Testis (tissue), 3 donors: ENCODE measurements around the gene RDH11. TPM values are rescaled to one million over a fixed set of nuclear protein-coding genes. Genes with fewer than 3 reads are reported as not detected.

Experiments
- DNase-seq: peaks from one replicate; pipeline ENCODE4 v3.0.0-alpha.2; 2019
- H3K27ac ChIP-seq, 2 donors: fragments of 200-600 bp; sonication (generic); one replicate each; pipeline ENCODE4 v1.5.1; 2019
- H3K27me3 ChIP-seq: fragments of 200-600 bp; sonication (generic); one replicate; pipeline ENCODE4 v1.5.1; 2019
- H3K36me3 ChIP-seq: fragments of 200-600 bp; sonication (generic); one replicate; pipeline ENCODE4 v1.5.1; 2017; ENCODE audit warnings: low read depth; ENCODE audit errors: missing control alignments
- H3K4me1 ChIP-seq: fragments of 200-600 bp; sonication (generic); one replicate; pipeline ENCODE4 v1.5.1; 2019
- H3K4me3 ChIP-seq, 2 donors: fragments of 200-600 bp; sonication (generic); one replicate each; pipeline ENCODE4 v1.5.1; 2017 to 2019
- H3K9me3 ChIP-seq: fragments of 200-600 bp; sonication (generic); one replicate; pipeline ENCODE4 v1.5.1; 2017
- POLR2A ChIP-seq: fragments of 450-650 bp; IDR thresholded peaks from one replicate; pipeline ENCODE4 v1.6.1; 2017; ENCODE audit warnings: antibody characterized with exemption, mild to moderate bottlenecking, moderate library complexity
- WGBS, 2 donors: methylation state at CpG; one replicate each; pipeline ENCODE4 v1.1.5; 2018; 5-methylcytosine and 5-hydroxymethylcytosine counted together
- intact Hi-C: fragments of 100-400 bp; cut with DNase I; formaldehyde crosslinking; loops from one replicate; pipeline ENCODE4 v1.15.1; 2023; ENCODE audit warnings: low total_unique reads
- polyA plus RNA-seq: library from polyadenylated mRNA; stranded (reverse); fragments of 350-450 nt; fragmentation: Illumina TruSeq; extraction: RNeasy Lipid Tissue Mini Kit (QIAGEN cat#74804); gene quantifications from one replicate; pipeline ENCODE4 v1.2.3, GENCODE V29; 2014; ENCODE audit warnings: low read depth, low replicate concordance; ENCODE audit not compliant: insufficient read depth
- total RNA-seq, 2 donors: library from RNA; depleted of rRNA; stranded (reverse); fragments of >200 nt; gene quantifications; one replicate each; pipeline ENCODE4 v1.2.3, GENCODE V29; 2016
- TF ChIP-seq, protein P1 (sequence below), 3 experiments: fragments of 450-650 bp in 2 of 3; fragments of 200-600 bp in 1 of 3; sonication (generic) in 1 of 3; IDR thresholded peaks; one replicate each; pipeline ENCODE4 v1.5.1; 2016 to 2019; ENCODE audit warnings: antibody characterized with exemption in 3 of 3, mild to moderate bottlenecking in 2 of 3, moderate library complexity in 1 of 3

RDH11 gene
- total and polyA plus RNA-seq, 3 donors from 2014 or later = 63.2 to 87.5 (median 82.4) TPM

DNA sequence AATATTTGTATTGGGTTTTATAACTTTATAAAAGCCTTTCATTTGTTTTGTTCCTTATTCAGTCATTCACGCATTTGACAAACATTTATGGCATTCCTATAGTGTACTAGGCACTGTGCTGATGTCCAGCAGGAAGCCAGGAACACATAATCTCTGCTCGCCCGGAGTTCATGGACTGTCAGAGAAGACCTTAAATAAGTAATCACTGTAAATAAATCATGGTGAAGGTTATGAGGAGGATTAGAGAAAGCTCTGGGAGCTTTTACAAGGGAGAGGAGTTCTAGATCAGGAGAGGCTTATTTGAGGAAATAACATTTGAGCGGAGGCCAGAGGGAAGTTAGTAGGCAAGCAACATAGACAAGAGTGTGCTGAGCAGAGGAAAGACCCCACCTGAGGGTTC is 1.4 kb upstream of the RDH11 start:
- Histone ChIP-seq H3K36me3 (no peaks in the 10 kb centered on the region), H3K27ac (no peak overlapping the region), H3K4me1 (no peaks in the 10 kb centered on the region), H3K4me3 (no peak overlapping the region), H3K9me3 (no peaks in the 10 kb centered on the region), H3K27me3 (no peaks in the 10 kb centered on the region)
- TF ChIP-seq, protein P1, sequence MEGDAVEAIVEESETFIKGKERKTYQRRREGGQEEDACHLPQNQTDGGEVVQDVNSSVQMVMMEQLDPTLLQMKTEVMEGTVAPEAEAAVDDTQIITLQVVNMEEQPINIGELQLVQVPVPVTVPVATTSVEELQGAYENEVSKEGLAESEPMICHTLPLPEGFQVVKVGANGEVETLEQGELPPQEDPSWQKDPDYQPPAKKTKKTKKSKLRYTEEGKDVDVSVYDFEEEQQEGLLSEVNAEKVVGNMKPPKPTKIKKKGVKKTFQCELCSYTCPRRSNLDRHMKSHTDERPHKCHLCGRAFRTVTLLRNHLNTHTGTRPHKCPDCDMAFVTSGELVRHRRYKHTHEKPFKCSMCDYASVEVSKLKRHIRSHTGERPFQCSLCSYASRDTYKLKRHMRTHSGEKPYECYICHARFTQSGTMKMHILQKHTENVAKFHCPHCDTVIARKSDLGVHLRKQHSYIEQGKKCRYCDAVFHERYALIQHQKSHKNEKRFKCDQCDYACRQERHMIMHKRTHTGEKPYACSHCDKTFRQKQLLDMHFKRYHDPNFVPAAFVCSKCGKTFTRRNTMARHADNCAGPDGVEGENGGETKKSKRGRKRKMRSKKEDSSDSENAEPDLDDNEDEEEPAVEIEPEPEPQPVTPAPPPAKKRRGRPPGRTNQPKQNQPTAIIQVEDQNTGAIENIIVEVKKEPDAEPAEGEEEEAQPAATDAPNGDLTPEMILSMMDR (IDR thresholded peaks at IDR 0.05) = no peak
- whole genome bisulfite sequencing, 2 donors = 67 to 82% methylated on average over 4 of the region's 4 CpGs
- intact Hi-C loops = no loop called here
- no peak for DNase-seq

DNA sequence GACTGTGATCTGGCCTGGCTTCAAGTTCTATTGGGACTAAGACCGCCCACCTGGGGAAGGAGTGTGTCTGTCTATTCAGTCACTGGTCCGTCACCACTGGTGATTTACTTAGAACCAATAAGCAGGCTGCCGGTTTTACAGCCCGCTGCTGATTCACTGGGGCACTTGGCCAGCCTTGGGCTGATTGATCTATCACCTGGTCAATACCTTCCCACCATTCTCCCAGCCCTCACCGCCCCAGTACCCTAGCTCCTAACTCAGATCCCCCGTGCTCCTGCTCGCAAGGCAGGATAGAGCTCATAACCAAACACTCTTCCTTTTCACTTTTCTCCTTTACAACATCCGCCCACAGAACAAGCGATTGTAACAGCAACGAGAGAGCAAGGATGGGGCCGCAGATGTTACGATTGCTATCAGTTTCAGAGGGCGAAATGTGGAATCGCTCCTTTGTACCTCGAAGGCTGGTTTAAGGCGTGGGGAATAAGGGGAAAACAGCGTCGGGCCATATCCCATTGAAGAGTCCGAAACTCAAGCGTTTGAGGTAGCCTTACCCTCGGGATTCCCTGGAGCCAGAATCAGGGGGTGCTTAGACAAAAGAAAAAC is 672 bp downstream of the RDH11 start:
- Histone ChIP-seq H3K9me3 (no peaks in the 10 kb centered on the region), H3K27me3 (no peaks in the 10 kb centered on the region), H3K27ac (peak overlapping the region; percentile 92 to 93), H3K36me3 (no peaks in the 10 kb centered on the region), H3K4me3 (peak overlapping the region; percentile 78 to 92), H3K4me1 (no peaks in the 10 kb centered on the region)
- 0 to 1% methylated on average over 21 of the region's 21 CpGs for WGBS, 2 donors
- no peak for TF ChIP-seq POLR2A
- TF ChIP-seq, protein P1 (IDR thresholded peaks at IDR 0.05) = no peak
- DNase-seq = peak; percentile 94
- intact Hi-C loops = no loop called here

DNA sequence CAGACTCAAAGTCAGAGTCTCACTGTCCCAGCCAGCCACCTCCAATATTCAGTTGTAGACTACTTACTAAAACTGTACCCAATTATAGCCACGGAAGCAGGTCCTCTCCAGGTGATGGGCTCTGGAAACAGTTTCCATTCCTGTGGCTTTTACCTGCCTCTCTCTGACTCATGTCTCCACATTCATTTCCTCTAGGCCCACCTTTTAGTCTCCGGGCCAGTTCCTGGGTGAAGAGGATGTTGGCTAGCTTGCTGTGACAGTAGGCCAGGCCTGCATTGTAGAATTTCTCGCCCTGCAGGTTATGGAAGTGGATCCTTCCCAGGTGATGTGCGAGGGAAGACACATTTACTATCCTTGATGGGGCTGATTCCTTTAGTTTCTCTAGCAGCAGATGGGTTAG is 5.6 kb downstream of the RDH11 start:
- 89 to 93% methylated on average over 4 of the region's 4 CpGs for WGBS, 2 donors
- Histone ChIP-seq H3K27me3 (no peaks in the 10 kb centered on the region), H3K9me3 (no peaks in the 10 kb centered on the region), H3K36me3 (no peaks in the 10 kb centered on the region), H3K4me1 (no peaks in the 10 kb centered on the region), H3K27ac (no peak overlapping the region), H3K4me3 (no peak overlapping the region)
- intact Hi-C loops = no loop called here
- TF ChIP-seq, protein P1 (IDR thresholded peaks at IDR 0.05) = no peak
- no peak for TF ChIP-seq POLR2A
- no peak for DNase-seq

DNA sequence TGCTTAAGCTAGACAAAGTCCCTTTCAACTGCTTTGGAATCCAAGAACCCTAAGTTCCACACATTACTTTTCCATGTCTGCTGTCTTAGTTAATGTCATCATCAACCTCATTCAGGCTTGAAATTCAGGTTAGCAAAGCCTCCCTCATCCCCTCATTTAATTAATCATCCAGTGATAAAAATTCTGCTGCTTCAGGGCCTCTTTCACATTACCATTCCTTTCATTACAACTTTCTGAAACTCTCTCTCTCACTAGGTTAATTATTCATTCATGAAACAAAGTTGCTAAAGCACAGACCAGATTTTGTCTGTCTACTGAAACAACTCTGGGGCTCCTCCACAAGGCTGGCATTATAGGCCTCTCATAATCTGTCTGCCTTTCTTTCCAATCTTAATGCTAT is 11.7 kb downstream of the RDH11 start:
- TF ChIP-seq, protein P1 (IDR thresholded peaks at IDR 0.05) = no peak
- TF ChIP-seq POLR2A = no peak
- Histone ChIP-seq H3K27me3 (no peaks in the 10 kb centered on the region), H3K4me1 (peaks cover 5% of the 10 kb centered on the region), H3K9me3 (no peaks in the 10 kb centered on the region), H3K4me3 (no peak overlapping the region), H3K27ac (peak overlapping the region; percentile 8 to 66), H3K36me3 (no peaks in the 10 kb centered on the region)
- intact Hi-C loops = no loop called here
- peak; percentile 33 for DNase-seq

DNA sequence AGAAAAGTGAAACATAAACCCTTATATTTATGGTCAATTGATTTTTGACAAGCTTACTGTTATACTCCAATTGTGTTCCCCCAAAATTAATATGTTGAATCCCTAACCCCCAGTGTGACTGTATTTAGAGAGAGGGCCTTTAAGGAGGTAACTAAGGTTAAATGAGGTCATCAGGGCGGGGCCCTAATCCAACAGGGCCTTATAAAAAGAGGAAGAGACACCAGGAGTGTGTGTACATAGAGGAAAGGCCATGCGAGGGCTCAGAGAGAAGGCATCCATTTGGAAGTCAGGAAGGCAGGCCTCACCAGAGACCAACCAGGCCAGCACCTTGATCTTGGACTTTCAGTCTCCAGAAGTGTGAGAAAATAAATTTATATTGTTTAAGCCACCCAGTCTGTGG is 14.6 kb downstream of the RDH11 start:
- intact Hi-C loops = no loop called here
- H3K4me1 ChIP-seq = peaks cover 5% of the 10 kb centered on the region
- TF ChIP-seq, protein P1 (IDR thresholded peaks at IDR 0.05) = no peak
- no peak overlapping the region for H3K27ac ChIP-seq
- DNase-seq = no peak
- WGBS, 2 donors = 84 to 89% methylated on average over 2 of the region's 2 CpGs
- H3K36me3 ChIP-seq = no peaks in the 10 kb centered on the region
- H3K4me3 ChIP-seq = no peak overlapping the region
- H3K9me3 ChIP-seq = no peaks in the 10 kb centered on the region
- no peaks in the 10 kb centered on the region for H3K27me3 ChIP-seq
